DMS114 treated with DMSO at 0.1 percent for 48 hours (cell line): ENCODE measurements around the gene INCENP.

ENCODE experiments used
- DNase-seq: peaks from one replicate; lab custom pipeline; 2025; ENCODE audit not compliant: unreplicated experiment; lab: John Stamatoyannopoulos, UW

Gene INCENP

GRCh38 chr11:62140304-62141110, 16.7 kb downstream of the INCENP start:
- DNase-seq = no peak

- DNase-seq = no peak
Observed at GRCh38 chr11:62141111-62142042, 17.6 kb downstream of the INCENP start.

- DNase-seq = no peak
Observed at GRCh38 chr11:62142043-62142375, 18.2 kb downstream of the INCENP start.

GRCh38 chr11:62142921-62143320, 19.1 kb downstream of the INCENP start:
- DNase-seq = no peak

- DNase-seq = no peak
Observed at GRCh38 chr11:62143727-62144126, 19.9 kb downstream of the INCENP start.

- no peak for DNase-seq
Observed at GRCh38 chr11:62144641-62145255, 20.9 kb downstream of the INCENP start.

GRCh38 chr11:62145261-62145871, 21.6 kb downstream of the INCENP start:
- no peak for DNase-seq

- no peak for DNase-seq
Observed at GRCh38 chr11:62146476-62147200, 22.8 kb downstream of the INCENP start.

GRCh38 chr11:62147545-62147944, 23.7 kb downstream of the INCENP start:
- DNase-seq = no peak

GRCh38 chr11:62148271-62148980, 24.6 kb downstream of the INCENP start:
- DNase-seq = no peak

GRCh38 chr11:62149986-62150886, 26.4 kb downstream of the INCENP start:
- DNase-seq = no peak

GRCh38 chr11:62150887-62151736, 27.3 kb downstream of the INCENP start:
- DNase-seq = no peak

GRCh38 chr11:62151737-62152102, 27.9 kb downstream of the INCENP start:
- DNase-seq = no peak

- no peak for DNase-seq
Observed at GRCh38 chr11:62152245-62153086, 28.7 kb downstream of the INCENP start.

GRCh38 chr11:62153087-62153395, 29.2 kb downstream of the INCENP start:
- DNase-seq = no peak

GRCh38 chr11:62153617-62154016, 29.8 kb downstream of the INCENP start:
- DNase-seq = no peak

- DNase-seq = no peak
Observed at GRCh38 chr11:62157603-62158002, 33.8 kb downstream of the INCENP start.
